ENCODE data around the gene PFN2.
"Not testable (repeated sequence)": the region's sequence is repeated elsewhere in the genome, so short reads cannot be mapped to it uniquely, and the experiment has no call there.

PFN2 gene

GRCh38 chr3:149970716-149971402 lies at the start of gene PFN2:
PFN2 (minus strand) TSS chr3:149970895; CDS start chr3:149970856, 39 bp downstream.
- peak; percentile 89 to 96 for DNase-seq

- no peak for DNase-seq
Measured at GRCh38 chr3:150015901-150016300, 45.2 kb upstream of the PFN2 start.

- no peak for DNase-seq
Measured at GRCh38 chr3:150014782-150015181, 44.1 kb upstream of the PFN2 start.

GRCh38 chr3:150013801-150014200 lies 43.1 kb upstream of the PFN2 start:
- DNase-seq = no peak

- no peak for DNase-seq
Measured at GRCh38 chr3:150006794-150007193, 36.1 kb upstream of the PFN2 start.

- DNase-seq = no peak
Measured at GRCh38 chr3:150005243-150006112, 34.8 kb upstream of the PFN2 start.

- DNase-seq = no peak
Measured at GRCh38 chr3:150000641-150001040, 29.9 kb upstream of the PFN2 start.

GRCh38 chr3:149999421-149999820 lies 28.7 kb upstream of the PFN2 start:
- no peak for DNase-seq

GRCh38 chr3:149998946-149999345 lies 28.3 kb upstream of the PFN2 start:
- no peak for DNase-seq

GRCh38 chr3:149992416-149993058 lies 21.8 kb upstream of the PFN2 start:
- no peak for DNase-seq

GRCh38 chr3:149990423-149990948 lies 19.8 kb upstream of the PFN2 start:
- DNase-seq = no peak

- no peak for DNase-seq
Measured at GRCh38 chr3:149989307-149989706, 18.6 kb upstream of the PFN2 start.

- DNase-seq = no peak
Measured at GRCh38 chr3:149983628-149984027, 12.9 kb upstream of the PFN2 start.

GRCh38 chr3:149983053-149983452 lies 12.4 kb upstream of the PFN2 start:
- DNase-seq = not testable (repeated sequence)

GRCh38 chr3:149981979-149982378 lies 11.3 kb upstream of the PFN2 start:
- DNase-seq = not testable (repeated sequence)

GRCh38 chr3:149977386-149977785 lies 6.7 kb upstream of the PFN2 start:
- DNase-seq = no peak

GRCh38 chr3:149975919-149976318 lies 5.2 kb upstream of the PFN2 start:
- DNase-seq = no peak

- peak; percentile 84 to 93 for DNase-seq
Measured at GRCh38 chr3:149971403-149972075, 844 bp upstream of the PFN2 start.

- peak; percentile 68 to 75 for DNase-seq
Measured at GRCh38 chr3:149969940-149970715, 567 bp downstream of the PFN2 start.

- peak; percentile 68 to 85 for DNase-seq
Measured at GRCh38 chr3:149969110-149969939, 1.4 kb downstream of the PFN2 start.

GRCh38 chr3:149968216-149968615 lies 2.5 kb downstream of the PFN2 start:
- DNase-seq = peak; percentile 42 to 43

All from NCI-H446 (cell line).